Progenitor cell of endocrine pancreas (in vitro differentiated cells): ENCODE results near the gene GALNT14. TPM values are rescaled to one million over a fixed set of nuclear protein-coding genes. Genes with fewer than 3 reads are reported as not detected.

Source experiments
- DNase-seq: peaks from one replicate; pipeline ENCODE4 v3.0.0; 2021; ENCODE audit warnings: low spot score; ENCODE audit not compliant: unreplicated experiment
- H3K27ac Mint-ChIP-seq: 2 replicates; pipeline ENCODE4 v1.8.0; 2021; ENCODE audit warnings: mild to moderate bottlenecking, moderate library complexity, mixed read lengths
- H3K27me3 Mint-ChIP-seq: 2 replicates; pipeline ENCODE4 v1.8.0; 2021; ENCODE audit warnings: mixed read lengths
- H3K36me3 Mint-ChIP-seq: 2 replicates; pipeline ENCODE4 v1.8.0; 2022; ENCODE audit warnings: mixed read lengths; ENCODE audit not compliant: insufficient read depth
- H3K4me1 Mint-ChIP-seq: 2 replicates; pipeline ENCODE4 v1.8.0; 2021; ENCODE audit warnings: low read depth, mixed read lengths
- H3K4me3 Mint-ChIP-seq: 2 replicates; pipeline ENCODE4 v1.8.0; 2021; ENCODE audit warnings: low read depth, mild to moderate bottlenecking, moderate library complexity, mixed read lengths
- H3K9me3 Mint-ChIP-seq: 2 replicates; pipeline ENCODE4 v1.8.0; 2021; ENCODE audit warnings: low read depth, mixed read lengths
- CTCF ChIP-seq: fragments of 200-600 bp; sonication (generic); IDR thresholded peaks from one replicate; pipeline ENCODE4 v1.5.0; 2021; ENCODE audit warnings: antibody characterized with exemption, mild to moderate bottlenecking; ENCODE audit not compliant: unreplicated experiment
- total RNA-seq: library from RNA; stranded (reverse); gene quantifications from 2 replicates; pipeline ENCODE4 v1.2.1, GENCODE V29; 2021

Gene GALNT14
- total RNA-seq, 1 donor from 2014 or later = 0.91 TPM

- DNase-seq = no peak
- no peaks in the 10 kb centered on the region for H3K9me3 Mint-ChIP-seq
- no peaks in the 10 kb centered on the region for H3K4me1 Mint-ChIP-seq
- no peak for TF ChIP-seq CTCF
- no peak overlapping the region for H3K4me3 Mint-ChIP-seq
- no peak overlapping the region for H3K27ac Mint-ChIP-seq
- H3K36me3 Mint-ChIP-seq = no peaks in the 10 kb centered on the region
- H3K27me3 Mint-ChIP-seq = peaks cover 20% of the 10 kb centered on the region
Observed at GRCh38 chr2:31028417-31028816, 109.8 kb downstream of the GALNT14 start.

- DNase-seq = no peak
- no peaks in the 10 kb centered on the region for H3K4me1 Mint-ChIP-seq
- no peak overlapping the region for H3K4me3 Mint-ChIP-seq
Observed at GRCh38 chr2:31027549-31027948, 110.7 kb downstream of the GALNT14 start.

GRCh38 chr2:31023541-31023940, 114.7 kb downstream of the GALNT14 start:
- DNase-seq = no peak
- Mint-ChIP-seq H3K4me1 (no peaks in the 10 kb centered on the region), H3K9me3 (no peaks in the 10 kb centered on the region), H3K4me3 (no peak overlapping the region), H3K27ac (no peak overlapping the region), H3K27me3 (peaks cover 4% of the 10 kb centered on the region), H3K36me3 (no peaks in the 10 kb centered on the region)
- TF ChIP-seq CTCF = no peak

More at GRCh38 chr2:31027549-31027948, 110.7 kb downstream of the GALNT14 start:
- Mint-ChIP-seq H3K36me3 (no peaks in the 10 kb centered on the region), H3K27me3 (peaks cover 16% of the 10 kb centered on the region), H3K9me3 (no peaks in the 10 kb centered on the region), H3K27ac (no peak overlapping the region)
- TF ChIP-seq CTCF = no peak

GRCh38 chr2:31020713-31021112, 117.5 kb downstream of the GALNT14 start:
- H3K27me3 Mint-ChIP-seq = peaks cover 3% of the 10 kb centered on the region
- no peak for DNase-seq
- H3K9me3 Mint-ChIP-seq = no peaks in the 10 kb centered on the region
- H3K4me3 Mint-ChIP-seq = no peak overlapping the region
- no peaks in the 10 kb centered on the region for H3K36me3 Mint-ChIP-seq
- H3K4me1 Mint-ChIP-seq = no peaks in the 10 kb centered on the region
- no peak for TF ChIP-seq CTCF
- no peak overlapping the region for H3K27ac Mint-ChIP-seq

- H3K4me1 Mint-ChIP-seq = no peaks in the 10 kb centered on the region
- no peaks in the 10 kb centered on the region for H3K9me3 Mint-ChIP-seq
- no peak overlapping the region for H3K27ac Mint-ChIP-seq
- no peaks in the 10 kb centered on the region for H3K36me3 Mint-ChIP-seq
- no peak overlapping the region for H3K4me3 Mint-ChIP-seq
- no peak for DNase-seq
- H3K27me3 Mint-ChIP-seq = peaks cover 2% of the 10 kb centered on the region
- no peak for TF ChIP-seq CTCF
Observed at GRCh38 chr2:31018280-31018679, 120.0 kb downstream of the GALNT14 start.
